ENCODE data around the gene SAMHD1. TPM values are rescaled to one million over a fixed set of nuclear protein-coding genes. Genes with fewer than 3 reads are reported as not detected.

Gene SAMHD1
- total and polyA plus RNA-seq, 2 of the 8 experiments (the other 6 are each of a cell fraction or from before 2014, with no cell fraction given) = 22.0 to 37.1 TPM

GRCh38 chr20:36886859-36887751 is 64.4 kb downstream of the SAMHD1 start:
- FAIRE-seq (peak; percentile 58), DNase-seq (ENCODE audit: low read depth in 1 of 2, low spot score in 2 of 2) (peak; percentile 86 to 99)
- WGBS, 2 experiments (ENCODE audit: extremely low coverage in 1 of 2, insufficient coverage in 1 of 2, insufficient read length in 1 of 2, insufficient replicate concordance in 2 of 2, low coverage in 1 of 2, low lambda C conversion rate in 2 of 2, missing lambda C conversion rate in 1 of 2) = 37% methylated on average over 24 of the region's 24 CpGs; no CpG with 5 or more reads in 1 of the 2 experiments
- H3K14ac ChIP-seq (ENCODE audit: insufficient read length) = no peak overlapping the region
- peak overlapping the region; percentile 82; the same call in 1 of the 2 replicates for H2BK20ac ChIP-seq (ENCODE audit: low read length)
- H3K4me2 ChIP-seq (ENCODE audit: insufficient read depth in 1 of 2, low read depth in 2 of 2, low read length in 2 of 2) = peak overlapping the region; percentile 0 to 48; a peak in 3 of 4 replicates
- no peak overlapping the region; the same call in 1 of the 2 replicates for H3K27ac ChIP-seq (ENCODE audit: low read depth, low read length)
- H3K4ac ChIP-seq (replicated peaks; ENCODE audit: insufficient read length, low read depth, low read length) = peak overlapping the region; percentile 98
- CTCF ChIA-PET (ENCODE audit: partially characterized antibody) = interaction anchor here (0.6 to 4.1 kb wide), 43 partner anchors 9 to 204 kb away, joined by 3 to 15 read pairs (median 4); partner anchors contain the start of genes NDRG3 and TLDC2
- H3K18ac ChIP-seq (ENCODE audit: extremely low read depth, low read length) = peak overlapping the region; percentile 97
- H2AFZ ChIP-seq (ENCODE audit: low read length) = peak overlapping the region; percentile 85
- H3K4me1 ChIP-seq (replicated peaks in 1 of 4; ENCODE audit: control insufficient read depth in 3 of 4, insufficient read depth in 4 of 4, low read length in 3 of 4) = peaks cover 4 to 12% (median 7%) of the 10 kb centered on the region in 4 experiments
- peaks cover 0 to 11% (median 0%) of the 10 kb centered on the region in 4 experiments; a peak in 3 of 8 replicates for H3K36me3 ChIP-seq (ENCODE audit: control insufficient read depth in 2 of 4, insufficient read depth in 4 of 4, low read length in 3 of 4)
- H4K5ac ChIP-seq (ENCODE audit: insufficient read length, low read depth, low read length) = peak overlapping the region; percentile 85
- peak overlapping the region; percentile 33 for H3K56ac ChIP-seq (replicated peaks; ENCODE audit: insufficient read length, low read depth, low read length)
- peak overlapping the region; percentile 95 for H2BK120ac ChIP-seq (replicated peaks; ENCODE audit: low read depth, low read length)
- H4K91ac ChIP-seq (replicated peaks; ENCODE audit: insufficient read length, low read length) = peak overlapping the region; percentile 82
- POLR2A ChIA-PET (ENCODE audit: partially characterized antibody) = interaction anchor here (0.7 to 1.8 kb wide), 8 partner anchors 9 to 121 kb away, joined by 3 to 7 read pairs (median 3); partner anchors contain the start of genes DSN1 and TLDC2
- H3K9me3 ChIP-seq (ENCODE audit: insufficient read depth in 2 of 2, low read depth in 1 of 2, low read length in 1 of 2) = no peaks in the 10 kb centered on the region
- H2BK12ac ChIP-seq (ENCODE audit: low read depth, low read length) = peak overlapping the region; percentile 98; the same call in 1 of the 2 replicates
- peak overlapping the region; percentile 66; the same call in 1 of the 2 replicates for H2AK5ac ChIP-seq (ENCODE audit: low read depth, low read length)
- H2BK5ac ChIP-seq (ENCODE audit: low read depth, low read length) = no peak overlapping the region
- H3K9ac ChIP-seq (replicated peaks in 1 of 4; ENCODE audit: extremely low read depth in 1 of 4, low read depth in 3 of 4, low read length in 3 of 4) = peak overlapping the region in 1 of 4 experiments; percentile 26; a peak in 2 of 7 replicates
- H2BK15ac ChIP-seq (ENCODE audit: low read length) = peak overlapping the region; percentile 61; the same call in 1 of the 2 replicates
- H3K23me2 ChIP-seq (ENCODE audit: low read depth, low read length) = no peaks in the 10 kb centered on the region
- peak overlapping the region; percentile 93; the same call in 1 of the 2 replicates for H4K8ac ChIP-seq (ENCODE audit: extremely low read depth, insufficient read depth, low read length)
- 0 out of 8 replicates have a peak overlapping the region, but pooled peaks of 1 of the 4 experiments have one; percentile 19 for H3K4me3 ChIP-seq (ENCODE audit: extremely low read depth in 1 of 4, insufficient read depth in 2 of 4, low read depth in 3 of 4, low read length in 4 of 4)
- H3K79me2 ChIP-seq (ENCODE audit: control insufficient read depth in 1 of 2, insufficient read depth in 2 of 2, low read length in 2 of 2) = no peaks in the 10 kb centered on the region
- no peaks in the 10 kb centered on the region for H3K27me3 ChIP-seq (replicated peaks in 1 of 4; ENCODE audit: control insufficient read depth in 3 of 4, extremely low read depth in 1 of 4, insufficient read depth in 3 of 4, low read length in 3 of 4)
- no peaks in the 10 kb centered on the region for H3K79me1 ChIP-seq (ENCODE audit: low read depth, low read length)
- no peak overlapping the region for H3K23ac ChIP-seq (ENCODE audit: insufficient read length)
- H4K20me1 ChIP-seq (replicated peaks in 1 of 2; ENCODE audit: control insufficient read depth in 1 of 2, insufficient read depth in 2 of 2, low read length in 2 of 2) = no peaks in the 10 kb centered on the region
- TF ChIP-seq SAP30 (IDR thresholded peaks at IDR 0.05; ENCODE audit: insufficient read depth, insufficient replicate concordance, low read length) (no peak), NANOG (IDR thresholded peaks at IDR 0.05; ENCODE audit: insufficient read depth, low read depth, low read length, poor library complexity, severe bottlenecking) (no peak), BACH1 (IDR thresholded peaks at IDR 0.05; ENCODE audit: low read length) (0 out of 2 replicates have a peak, but pooled peaks have one; percentile 6), SIX5 (IDR thresholded peaks at IDR 0.05; ENCODE audit: low read depth, low read length) (0 out of 2 replicates have a peak, but pooled peaks have one; percentile 26), MAX (IDR thresholded peaks at IDR 0.05) (peak; percentile 75), SUZ12 (IDR thresholded peaks at IDR 0.05; ENCODE audit: low read length) (no peak), YY1 (IDR thresholded peaks at IDR 0.05; ENCODE audit: low read depth, low read length) (peak; percentile 65), CREB1 (IDR thresholded peaks at IDR 0.05) (no peak)
